Activated naive CD4-positive, alpha-beta T cell treated with anti-CD3 and anti-CD28 coated beads, Interleukin-2, amount 50 U/mL, for 16 hours (primary cell): ENCODE measurements around the gene VAC14.
A peak's percentile ranks its signal among the peaks of the same experiment; 100 is the strongest.

Source experiments
- DNase-seq: peaks from one replicate; pipeline ENCODE4 v3.0.0-alpha.2; 2020

Gene VAC14

DNA sequence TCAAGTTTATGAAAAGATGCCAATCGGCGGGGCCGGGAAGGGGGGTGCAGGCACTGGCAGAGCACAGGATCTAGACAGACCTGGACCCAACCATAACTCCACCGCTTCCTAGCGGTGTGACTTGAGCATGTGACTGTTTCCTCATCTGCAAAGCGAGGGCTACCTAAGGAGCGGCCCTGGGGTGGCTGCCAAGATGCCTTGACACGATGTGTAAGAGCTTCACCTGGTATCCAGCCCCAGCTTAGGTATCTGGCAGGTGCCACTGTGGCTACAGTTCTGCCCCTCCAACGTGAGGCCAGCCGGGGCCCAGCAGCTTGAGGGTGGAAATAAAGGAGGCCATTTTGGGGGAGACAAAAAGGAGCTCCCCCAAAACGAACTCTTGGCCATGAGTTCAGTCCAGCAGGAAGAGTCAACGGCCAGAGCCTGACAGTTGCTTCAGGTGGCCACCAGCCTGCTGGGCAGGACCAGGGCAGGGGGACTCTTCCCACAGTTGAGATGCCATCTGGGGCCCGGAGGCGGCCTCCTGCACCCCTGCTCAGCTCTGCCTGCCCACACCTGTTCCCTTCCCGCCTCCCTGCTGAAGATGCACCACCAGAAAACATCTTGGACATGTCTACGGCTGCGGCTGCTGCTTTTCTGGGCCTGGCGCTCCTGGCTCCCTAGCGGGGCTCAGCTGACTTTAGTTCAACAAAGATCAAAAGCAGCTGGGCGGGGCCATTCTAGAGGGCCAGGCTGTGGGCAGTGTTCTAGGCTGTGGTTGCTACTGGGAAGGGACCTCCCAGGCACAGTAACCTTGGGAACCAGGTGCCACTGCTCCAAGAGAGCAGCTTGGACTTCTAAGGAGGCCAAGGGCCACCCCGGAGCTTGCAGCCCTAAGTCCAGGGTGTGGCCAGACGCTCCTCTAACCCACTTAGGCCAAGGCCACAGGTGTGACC, 111.7 kb downstream of the VAC14 start:
- no peak for DNase-seq

- DNase-seq, result no peak
Observed at GRCh38 chr16:70688246-70688742, 112.7 kb downstream of the VAC14 start.

DNA sequence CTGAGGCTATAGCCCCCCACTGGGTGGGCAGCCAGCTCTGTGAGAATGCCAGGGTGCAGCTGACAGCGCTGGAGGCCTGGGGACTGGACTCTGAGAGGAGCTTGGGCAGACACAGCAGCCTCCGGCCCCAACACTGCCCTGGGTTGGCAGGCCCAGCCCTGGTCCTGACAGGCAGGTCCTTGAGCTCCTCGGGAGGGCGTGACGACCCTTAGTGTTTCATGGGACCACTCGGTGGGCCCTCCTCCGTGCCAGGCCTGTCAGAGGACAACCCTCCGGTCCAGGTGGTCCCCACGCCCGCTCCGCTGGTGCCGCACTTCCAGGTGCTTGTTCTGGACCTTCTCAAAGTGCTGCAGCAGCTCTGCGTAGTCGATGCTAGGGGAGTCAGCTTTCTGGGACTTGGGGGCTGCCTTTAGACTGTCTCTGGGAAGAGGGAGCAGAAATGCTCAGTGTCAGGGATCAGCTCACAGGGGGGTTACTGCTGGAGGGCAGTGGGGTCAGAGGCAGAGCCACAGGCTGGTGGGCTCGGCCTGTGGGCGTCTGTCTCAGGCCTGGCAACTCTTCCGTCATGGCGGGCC, 113.2 kb downstream of the VAC14 start:
- no peak for DNase-seq

DNA sequence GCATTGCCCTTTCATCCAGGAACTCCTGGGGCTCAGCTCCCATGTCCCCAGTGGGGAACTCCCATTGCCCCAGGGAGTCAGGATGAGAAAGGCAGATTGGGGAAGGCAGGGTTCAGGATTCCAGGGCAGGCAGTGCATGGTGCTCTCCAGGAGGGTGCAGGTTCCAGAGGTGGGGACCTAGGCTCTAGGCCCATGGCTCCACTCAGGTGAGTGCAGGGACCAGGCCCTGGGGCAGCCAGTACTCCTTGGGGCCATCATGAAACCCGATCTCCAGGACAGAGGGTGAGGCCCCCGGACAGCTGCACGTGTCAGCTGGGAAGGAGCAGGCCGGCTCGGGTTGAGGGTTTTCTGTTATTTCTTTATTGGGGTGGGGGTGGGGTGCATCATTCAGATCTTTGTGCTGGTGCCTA, 113.9 kb downstream of the VAC14 start:
- no peak for DNase-seq

GRCh38 chr16:70686376-70687101, 114.4 kb downstream of the VAC14 start:
- no peak for DNase-seq

GRCh38 chr16:70685938-70686375, 115.0 kb downstream of the VAC14 start, which contains the start of gene MTSS2:
TSS of gene MTSS2 (minus strand) at chr16:70686053. CDS start at chr16:70685791, 262 bp downstream.
- peak; percentile 38 for DNase-seq

DNA sequence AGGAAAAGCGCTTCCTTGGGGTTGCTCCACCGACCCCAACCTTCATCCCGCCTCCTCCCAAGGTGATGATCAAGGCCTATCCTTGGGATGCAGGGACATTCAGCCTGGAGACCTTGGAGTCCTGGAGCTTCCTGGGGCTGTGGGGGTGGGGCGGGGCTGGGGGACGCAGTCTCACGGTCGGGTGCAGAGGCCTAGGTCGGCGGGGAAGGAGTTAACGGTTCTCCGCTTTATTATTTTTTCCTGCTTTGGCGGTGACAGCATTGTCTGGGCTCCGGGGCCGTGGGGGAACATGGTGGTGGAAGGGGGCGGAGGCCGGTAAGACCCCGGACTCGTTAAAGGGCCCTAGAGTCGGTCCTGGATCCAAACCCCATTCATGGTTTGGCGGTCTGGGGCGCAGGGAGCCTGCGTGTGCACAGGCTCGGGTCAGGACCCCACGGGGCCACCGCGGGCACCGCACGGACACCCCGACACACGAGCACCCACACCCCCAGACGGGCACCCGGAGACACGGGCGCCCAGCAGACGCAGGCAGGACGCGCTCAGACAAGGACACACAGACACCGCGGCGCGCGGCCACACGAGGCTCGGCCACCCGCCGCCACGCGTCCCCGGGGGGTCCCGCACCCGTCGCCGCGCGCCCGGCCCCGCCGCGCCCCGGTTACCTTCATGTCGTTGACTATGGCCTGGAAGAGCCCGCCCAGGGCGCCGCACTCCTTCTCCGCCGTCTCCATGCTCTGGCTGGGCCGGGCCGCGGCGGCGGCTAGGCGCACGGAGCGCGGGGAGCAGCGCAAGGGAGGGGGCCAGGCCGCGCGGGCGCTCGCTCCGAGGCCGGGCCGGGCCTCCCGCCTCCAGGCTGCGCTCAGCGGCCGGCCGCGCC, 115.7 kb downstream of the VAC14 start:
- DNase-seq, result no peak

DNA sequence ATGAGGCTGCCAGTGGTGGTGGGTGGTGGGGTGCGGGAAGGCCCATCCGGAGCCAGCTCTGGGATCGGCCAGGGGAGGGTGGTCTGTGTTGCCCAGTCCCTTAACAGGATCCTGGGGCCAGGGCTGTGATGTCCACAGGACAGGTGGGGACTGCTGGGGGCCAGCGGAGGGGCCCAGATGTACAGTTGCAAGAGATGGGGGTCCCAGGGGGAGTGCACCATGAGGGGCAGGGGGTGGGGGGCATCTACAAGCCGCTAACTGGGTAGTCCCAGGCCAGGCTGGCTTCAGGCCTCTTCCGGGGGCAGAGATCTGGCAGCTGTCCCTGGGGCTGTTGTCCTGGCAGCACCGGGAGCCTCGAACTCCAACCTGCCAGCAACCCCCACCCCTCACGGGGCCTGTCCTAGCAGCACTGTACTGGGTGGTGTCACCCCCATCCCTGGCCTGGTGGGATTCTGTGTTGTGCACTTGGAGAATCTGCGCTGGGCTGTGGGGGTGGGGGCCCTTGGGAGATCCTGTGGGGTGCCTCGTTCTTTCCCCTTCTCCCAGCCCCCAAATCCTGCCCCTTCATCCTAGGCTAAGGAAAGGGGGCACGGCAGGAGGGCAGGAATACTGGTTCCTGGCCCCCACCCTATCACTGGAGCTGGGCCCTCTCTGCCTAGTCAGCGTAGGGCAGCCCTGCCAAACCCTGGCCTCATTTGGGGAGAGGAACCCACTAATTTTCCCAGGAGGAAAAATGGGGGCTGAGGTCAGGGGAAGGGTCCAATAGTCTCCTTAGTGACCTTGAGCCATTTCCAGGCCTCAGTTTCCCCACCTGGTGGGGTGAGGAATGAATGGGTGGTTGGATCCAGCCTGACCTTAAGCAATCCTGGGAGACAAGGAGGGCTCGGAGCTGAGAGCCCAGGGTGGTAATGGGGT, 116.6 kb downstream of the VAC14 start:
- no peak for DNase-seq

DNA sequence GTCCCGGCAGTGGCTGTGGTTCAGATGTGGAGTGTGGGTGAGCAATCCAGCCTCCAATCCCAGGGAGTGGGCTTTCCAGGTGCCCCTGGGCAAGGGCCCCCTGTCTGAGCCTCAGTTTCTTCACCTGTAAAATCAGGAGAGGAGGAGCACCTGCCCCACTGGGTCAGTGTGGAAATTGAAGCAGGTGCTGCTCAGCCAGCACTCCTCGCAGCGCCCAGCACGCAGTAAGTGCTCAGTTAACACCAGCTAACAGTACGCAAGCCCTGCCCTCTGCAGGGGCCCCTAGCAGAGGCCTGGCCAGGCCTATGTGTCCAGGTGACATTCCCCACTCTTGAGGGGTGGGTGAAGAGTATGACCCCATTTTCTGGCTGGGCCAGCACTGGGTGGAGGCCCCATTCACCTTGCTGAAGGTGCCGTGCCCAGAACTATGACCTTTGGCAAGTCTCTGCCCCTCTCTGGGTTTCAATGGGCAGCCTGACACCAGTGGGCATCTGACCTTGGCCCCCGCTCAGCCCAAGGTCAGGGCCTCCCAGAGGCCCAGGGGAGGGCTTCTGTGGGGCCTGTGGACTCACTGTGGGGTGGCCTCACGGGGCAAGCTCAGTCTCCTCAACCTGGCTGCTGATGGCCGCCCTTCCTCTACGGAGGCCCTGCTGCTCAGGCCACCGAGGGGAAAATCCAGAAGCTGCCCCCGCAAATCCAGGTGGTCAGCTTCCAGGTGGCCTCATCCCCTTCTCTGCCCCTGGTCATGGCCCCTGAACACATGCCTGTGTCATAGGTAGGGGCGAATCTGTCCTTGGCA, 117.6 kb downstream of the VAC14 start:
- no peak for DNase-seq

GRCh38 chr16:70682239-70683145, 118.5 kb downstream of the VAC14 start:
- no peak for DNase-seq

DNA sequence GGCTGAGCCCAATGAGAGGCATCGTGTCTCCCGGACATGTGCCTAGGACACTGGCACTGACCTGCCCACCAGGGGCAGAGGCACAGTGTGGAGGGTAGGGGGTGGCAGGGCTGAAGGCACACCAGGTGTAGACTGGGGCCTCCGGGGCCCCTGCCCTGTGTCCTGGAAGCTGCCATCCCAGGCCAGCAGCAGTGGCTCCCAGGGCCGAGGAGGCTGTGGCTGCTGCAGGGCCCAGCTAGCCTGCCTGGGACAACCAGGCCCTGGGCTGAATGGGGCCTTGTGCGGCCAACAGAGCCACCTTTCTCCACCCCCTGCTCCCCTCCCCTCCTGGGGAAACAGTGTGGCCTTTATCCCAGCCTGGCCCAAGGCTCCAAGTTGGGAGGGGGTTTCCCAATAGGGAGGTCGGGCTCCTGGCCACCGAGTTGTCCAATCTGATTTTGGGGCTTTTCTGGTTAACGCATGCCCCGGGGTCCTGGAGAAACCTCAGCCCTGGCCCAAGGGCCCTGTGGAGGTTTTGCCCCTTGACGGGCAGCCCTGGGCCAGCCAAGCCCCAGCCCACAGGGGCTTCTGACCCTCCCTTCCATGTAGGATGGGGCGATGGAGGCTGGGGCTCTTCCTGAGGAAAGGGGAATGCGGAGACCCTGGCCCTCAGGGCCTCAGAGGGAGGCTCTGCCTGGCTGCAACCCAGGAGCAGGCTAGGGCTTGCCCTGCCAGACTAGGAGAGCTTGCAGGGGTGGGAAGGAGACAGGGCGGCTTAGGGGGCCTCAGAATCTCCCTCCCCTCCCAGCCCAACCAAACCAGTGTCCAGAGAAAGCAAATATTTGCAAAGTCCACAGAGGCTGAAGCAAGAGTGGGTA, 119.3 kb downstream of the VAC14 start:
- no peak for DNase-seq

GRCh38 chr16:70680495-70681381, 120.2 kb downstream of the VAC14 start:
- DNase-seq, result no peak

GRCh38 chr16:70679671-70680494, 121.1 kb downstream of the VAC14 start:
- DNase-seq, result no peak

DNA sequence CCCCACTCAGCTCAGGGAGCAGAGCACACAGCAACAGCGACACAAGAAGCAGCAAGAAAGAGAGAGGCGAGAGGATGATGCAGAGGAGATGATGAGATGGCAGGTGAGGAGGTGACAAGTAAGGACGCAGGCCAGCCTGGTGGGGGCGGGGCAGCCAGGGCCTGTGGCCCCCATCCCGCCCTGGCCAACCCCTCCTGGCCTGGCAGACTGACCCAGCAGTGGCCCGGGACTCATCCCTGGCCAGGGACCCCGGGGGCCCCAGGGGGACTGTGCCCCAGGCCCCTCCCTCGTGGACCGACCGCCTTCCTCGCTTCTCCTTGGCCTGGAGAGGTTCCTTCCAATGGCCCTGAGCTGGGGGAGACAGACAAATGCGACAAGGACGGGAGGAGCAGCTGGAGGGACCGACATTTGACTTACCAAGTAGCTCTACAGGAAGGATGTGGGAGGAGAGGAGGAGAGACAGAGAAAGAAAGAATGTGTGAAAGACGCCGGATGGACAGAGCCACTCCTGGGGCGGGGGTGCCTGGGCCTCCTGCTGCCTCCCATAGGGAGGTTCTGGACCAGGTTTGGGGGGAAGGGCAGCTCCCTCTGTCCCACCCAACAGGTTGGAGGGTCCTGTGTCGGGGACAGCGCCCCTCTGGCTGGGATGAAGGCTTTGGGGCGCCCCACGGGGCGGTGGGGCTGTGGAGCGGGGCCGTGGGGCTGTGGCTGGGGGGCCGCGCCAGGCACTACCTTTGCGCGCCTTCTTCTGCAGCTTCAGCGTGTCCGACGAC, 121.9 kb downstream of the VAC14 start:
- DNase-seq, result no peak
